ENCODE measurements around the gene EEF1G. TPM values are rescaled to one million over a fixed set of nuclear protein-coding genes. Genes with fewer than 3 reads are reported as not detected.

The EEF1G gene
- total and polyA plus RNA-seq, 9 of the 15 experiments (the other 6 are each of a cell fraction or from before 2014, with no cell fraction given): 985 to 2,349 (median 2,035) TPM

- TF ChIP-seq HOXB6 (CRISPR knock-in tag; IDR thresholded peaks at IDR 0.05; ENCODE audit: borderline replicate concordance) (no peak), BRD9 (IDR thresholded peaks at IDR 0.05; ENCODE audit: low read depth, partially characterized antibody) (no peak), ZBTB1 (CRISPR knock-in tag; IDR thresholded peaks at IDR 0.05; ENCODE audit: borderline replicate concordance, low read depth) (no peak), KAT7 (CRISPR knock-in tag; IDR thresholded peaks at IDR 0.05; ENCODE audit: borderline replicate concordance) (no peak), CBFB (CRISPR knock-in tag; IDR thresholded peaks at IDR 0.05) (no peak), TOE1 (IDR thresholded peaks at IDR 0.05; ENCODE audit: borderline replicate concordance) (peak; percentile 93), TOE1 (CRISPR knock-in tag; IDR thresholded peaks at IDR 0.05; ENCODE audit: borderline replicate concordance, low read depth) (no peak), ZNF398 (CRISPR knock-in tag; IDR thresholded peaks at IDR 0.05) (no peak), HIVEP1 (CRISPR knock-in tag; IDR thresholded peaks at IDR 0.05) (no peak), ZNF134 (CRISPR knock-in tag; conservative IDR thresholded peaks at IDR 0.05) (no peak), PURB (CRISPR knock-in tag; IDR thresholded peaks at IDR 0.05; ENCODE audit: low read depth) (no peak), HINFP (tag; conservative IDR thresholded peaks at IDR 0.05; ENCODE audit: low read depth) (no peak), HMG20B (CRISPR knock-in tag; IDR thresholded peaks at IDR 0.05) (no peak), BRCA1 (IDR thresholded peaks at IDR 0.05) (no peak), BRCA1 (CRISPR knock-in tag; IDR thresholded peaks at IDR 0.05) (no peak), ZNF655 (CRISPR knock-in tag; IDR thresholded peaks at IDR 0.05) (no peak), NR2C2 (CRISPR knock-in tag; IDR thresholded peaks at IDR 0.05) (peak; percentile 70; the same call in 1 of the 2 replicates), NR2C2 (tag; IDR thresholded peaks at IDR 0.05) (peak; percentile 82), XRCC5 (IDR thresholded peaks at IDR 0.05; ENCODE audit: low read depth, low read length) (peak; percentile 99), FUS (optimal IDR thresholded peaks at IDR 0.05; ENCODE audit: low read depth, low read length) (no peak), ERF (CRISPR knock-in tag; IDR thresholded peaks at IDR 0.05) (no peak), MYNN (IDR thresholded peaks at IDR 0.05) (no peak; the same call in 1 of the 2 replicates), MYNN (CRISPR knock-in tag; IDR thresholded peaks at IDR 0.05) (no peak), BDP1 (IDR thresholded peaks at IDR 0.05; ENCODE audit: insufficient read depth, insufficient read length) (no peak)
Measured at GRCh38 chr11:62591448-62592145, 17.9 kb upstream of the EEF1G start, which contains the start of gene TUT1 (continued).

All from K562 (cell line).